ENCODE data around the gene PROP1.

DNA sequence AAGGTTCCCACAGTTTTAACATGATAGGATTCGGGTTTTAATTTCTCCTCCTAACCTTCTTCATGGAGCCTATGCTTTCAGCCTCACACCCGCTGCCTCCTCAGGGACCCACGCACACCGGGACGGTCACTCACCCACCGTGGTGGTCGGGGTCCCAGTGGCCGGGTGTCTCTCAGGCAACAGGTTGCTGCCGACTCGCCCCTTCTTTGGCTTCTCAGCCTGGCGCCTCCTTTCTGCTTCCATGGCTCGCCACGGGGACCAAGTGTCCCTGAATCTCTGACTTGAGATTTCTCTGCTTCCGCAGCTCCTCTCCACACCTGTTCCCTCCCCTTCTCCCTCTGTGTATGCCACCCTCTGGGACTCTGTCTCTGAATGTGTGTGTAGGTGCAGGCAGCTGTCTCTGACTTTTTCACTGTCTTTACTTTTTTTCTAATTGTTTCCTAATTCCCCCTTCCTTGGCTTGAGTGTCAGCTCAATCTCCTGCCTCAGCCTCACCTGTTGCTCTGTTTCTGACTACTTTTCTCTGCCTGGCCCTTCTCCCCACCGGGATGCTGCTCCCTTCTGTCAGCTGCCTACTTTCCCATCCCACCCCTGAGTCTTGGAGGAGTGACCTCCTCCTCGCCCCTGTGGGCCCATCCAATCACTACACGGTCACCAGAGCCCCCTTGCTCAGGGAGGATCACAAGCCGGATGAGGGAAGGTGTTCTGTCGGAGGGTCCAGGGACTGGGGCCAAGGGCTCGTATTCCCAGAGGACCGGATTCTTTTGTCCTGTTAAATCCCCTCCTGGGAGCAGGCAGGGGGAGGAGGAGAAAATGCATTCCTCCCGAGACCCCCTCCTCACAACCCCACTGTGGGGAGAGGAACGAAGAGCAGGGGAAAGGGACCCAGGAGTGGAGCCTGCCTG, at the start of gene PROP1:
- TF ChIP-seq EZH2 (IDR thresholded peaks at IDR 0.05; ENCODE audit: insufficient read depth, poor library complexity, severe bottlenecking) (no peak), EZH2phosphoT487 (IDR thresholded peaks at IDR 0.05; ENCODE audit: insufficient read depth, low read depth) (no peak)

All from GM23248 (cell line).